T-helper 1 cell (primary cell): Measurements from ENCODE around the gene LRRK1.

Experiments
- DNase-seq, 5 donors: peaks; one replicate each; pipeline ENCODE4 v3.0.0-alpha.2; 2012 to 2020

Gene LRRK1

GRCh38 chr15:100940767-100941379 is 21.7 kb downstream of the LRRK1 start:
- no peak for DNase-seq

- DNase-seq, result no peak
Observed at GRCh38 chr15:100941536-100941935, 22.4 kb downstream of the LRRK1 start.

- no peak for DNase-seq
Observed at GRCh38 chr15:100942656-100943425, 23.7 kb downstream of the LRRK1 start.

- DNase-seq, result no peak
Observed at GRCh38 chr15:100944244-100944895, 25.2 kb downstream of the LRRK1 start.

- no peak for DNase-seq
Observed at GRCh38 chr15:100944986-100945385, 25.8 kb downstream of the LRRK1 start.

- DNase-seq, result no peak
Observed at GRCh38 chr15:100947760-100948429, 28.7 kb downstream of the LRRK1 start.

GRCh38 chr15:100948430-100948762 is 29.2 kb downstream of the LRRK1 start:
- DNase-seq, result no peak

GRCh38 chr15:100949691-100950090 is 30.5 kb downstream of the LRRK1 start:
- DNase-seq, result no peak

- no peak for DNase-seq
Observed at GRCh38 chr15:100951965-100952364, 32.8 kb downstream of the LRRK1 start.

GRCh38 chr15:100952566-100952965 is 33.4 kb downstream of the LRRK1 start:
- no peak for DNase-seq

- DNase-seq, result no peak
Observed at GRCh38 chr15:100958326-100959065, 39.3 kb downstream of the LRRK1 start.

GRCh38 chr15:100959066-100960050 is 40.2 kb downstream of the LRRK1 start:
- DNase-seq, result no peak

- DNase-seq, result no peak
Observed at GRCh38 chr15:100966997-100967396, 47.8 kb downstream of the LRRK1 start.

GRCh38 chr15:100968050-100968966 is 49.2 kb downstream of the LRRK1 start:
- DNase-seq, result no peak

GRCh38 chr15:100972975-100973350 is 53.8 kb downstream of the LRRK1 start:
- no peak for DNase-seq

GRCh38 chr15:100973351-100974111 is 54.4 kb downstream of the LRRK1 start:
- DNase-seq, result no peak

- DNase-seq, result no peak
Observed at GRCh38 chr15:100975043-100975442, 55.9 kb downstream of the LRRK1 start.

- no peak for DNase-seq
Observed at GRCh38 chr15:100980410-100981046, 61.4 kb downstream of the LRRK1 start.

GRCh38 chr15:100981086-100981485 is 61.9 kb downstream of the LRRK1 start:
- DNase-seq, result no peak
